AG20443 (cell line): ENCODE data around the gene ZBTB26.
A peak's percentile ranks its signal among the peaks of the same experiment; 100 is the strongest.

Experiments used
- DNase-seq: peaks from one replicate; pipeline ENCODE4 v3.0.0; 2012; ENCODE audit warnings: low spot score, mixed read lengths

ZBTB26 gene

GRCh38 chr9:122931226-122932121 is at the start of gene ZBTB26:
ZBTB26 (minus strand) TSS chr9:122931512; CDS start chr9:122919934, 11,578 bp downstream.
- DNase-seq, result peak; percentile 98

GRCh38 chr9:122978601-122979000 is 47.3 kb upstream of the ZBTB26 start:
- no peak for DNase-seq

- no peak for DNase-seq
Observed at GRCh38 chr9:122975196-122975595, 43.9 kb upstream of the ZBTB26 start.

- DNase-seq, result no peak
Observed at GRCh38 chr9:122961139-122961538, 29.8 kb upstream of the ZBTB26 start.

- no peak for DNase-seq
Observed at GRCh38 chr9:122955961-122956360, 24.6 kb upstream of the ZBTB26 start.

GRCh38 chr9:122954253-122954691 is 23.0 kb upstream of the ZBTB26 start:
- DNase-seq, result peak; percentile 12

GRCh38 chr9:122951056-122951455 is 19.7 kb upstream of the ZBTB26 start:
- DNase-seq, result no peak

- no peak for DNase-seq
Observed at GRCh38 chr9:122950263-122950662, 19.0 kb upstream of the ZBTB26 start.

- no peak for DNase-seq
Observed at GRCh38 chr9:122949696-122950095, 18.4 kb upstream of the ZBTB26 start.

- no peak for DNase-seq
Observed at GRCh38 chr9:122948313-122948712, 17.0 kb upstream of the ZBTB26 start.

- DNase-seq, result no peak
Observed at GRCh38 chr9:122946461-122947005, 15.2 kb upstream of the ZBTB26 start.

GRCh38 chr9:122944960-122945888 is 13.9 kb upstream of the ZBTB26 start:
- DNase-seq, result no peak

GRCh38 chr9:122941582-122942234 is 10.4 kb upstream of the ZBTB26 start:
- peak; percentile 56 for DNase-seq

GRCh38 chr9:122940749-122941581 is 9.7 kb upstream of the ZBTB26 start, which contains the start of gene RABGAP1:
RABGAP1 (plus strand) TSS chr9:122941020; CDS start chr9:122957060, 16,040 bp downstream.
- DNase-seq, result peak; percentile 99

GRCh38 chr9:122940454-122940748 is 9.1 kb upstream of the ZBTB26 start:
- DNase-seq, result no peak

- DNase-seq, result no peak
Observed at GRCh38 chr9:122939601-122940000, 8.3 kb upstream of the ZBTB26 start.

GRCh38 chr9:122936883-122937282 is 5.6 kb upstream of the ZBTB26 start:
- DNase-seq, result no peak

- DNase-seq, result no peak
Observed at GRCh38 chr9:122936464-122936863, 5.2 kb upstream of the ZBTB26 start.

GRCh38 chr9:122930541-122931225 is 629 bp downstream of the ZBTB26 start:
- DNase-seq, result no peak

- DNase-seq, result no peak
Observed at GRCh38 chr9:122929796-122930354, 1.4 kb downstream of the ZBTB26 start.
